H1 (cell line): ENCODE results near the gene LRRK1. TPM values are rescaled to one million over a fixed set of nuclear protein-coding genes. Genes with fewer than 3 reads are reported as not detected.
A peak's percentile ranks its signal among the peaks of the same experiment; 100 is the strongest.

Experiments
- CTCF ChIA-PET: fragments of 300-600 bp; sonication (Branson Sonifier 250); formaldehyde crosslinking; loops from one replicate; lab custom pipeline; 2021; ENCODE audit not compliant: partially characterized antibody; lab: Charles Lee
- POLR2A ChIA-PET: fragments of 300-600 bp; sonication (Branson Sonifier 250); formaldehyde crosslinking; loops from one replicate; lab custom pipeline; 2021; ENCODE audit warnings: inconsistent platforms; ENCODE audit not compliant: partially characterized antibody; lab: Charles Lee
- DNase-seq, 2 experiments: peaks; one replicate each; pipeline versions ENCODE4 v3.0.0 to v3.0.0-alpha.2; 2010 to 2022; ENCODE audit warnings: low spot score in 2 of 2, low read depth in 1 of 2, mixed read lengths in 1 of 2
- FAIRE-seq: peaks from 2 replicates; lab custom pipeline; 2011; peaks lifted over from hg19 to GRCh38; lab: Jason Lieb, UNC
- H2AFZ ChIP-seq: 2 replicates; pipeline ENCODE4 v1.8.1; 2012; ENCODE audit warnings: low read length, inconsistent platforms
- H2AK5ac ChIP-seq: 2 replicates; pipeline ENCODE4 v1.6.1; 2013; ENCODE audit warnings: low read depth, low read length
- H2BK120ac ChIP-seq: replicated peaks from 2 replicates; pipeline ENCODE3; 2013; ENCODE audit warnings: low read depth, low read length, inconsistent platforms
- H2BK12ac ChIP-seq: 2 replicates; pipeline ENCODE4 v1.6.1; 2013; ENCODE audit warnings: low read depth, low read length
- H2BK15ac ChIP-seq: 2 replicates; pipeline ENCODE4 v1.6.1; 2013; ENCODE audit warnings: low read length
- H2BK20ac ChIP-seq: 2 replicates; pipeline ENCODE4 v1.6.1; 2013; ENCODE audit warnings: low read length
- H2BK5ac ChIP-seq: 2 replicates; pipeline ENCODE4 v1.6.1; 2013; ENCODE audit warnings: low read depth, low read length
- H3K14ac ChIP-seq: 2 replicates; pipeline ENCODE4 v1.6.1; 2013; ENCODE audit warnings: inconsistent platforms; ENCODE audit not compliant: insufficient read length
- H3K18ac ChIP-seq: 2 replicates; pipeline ENCODE4 v1.6.1; 2013; ENCODE audit warnings: low read length; ENCODE audit errors: extremely low read depth
- H3K23ac ChIP-seq: 2 replicates; pipeline ENCODE4 v1.6.1; 2013; ENCODE audit warnings: inconsistent platforms; ENCODE audit not compliant: insufficient read length
- H3K23me2 ChIP-seq: 2 replicates; pipeline ENCODE4 v1.6.1; 2013; ENCODE audit warnings: low read depth, low read length
- H3K27ac ChIP-seq: 2 replicates; pipeline ENCODE4 v1.6.1; 2011; ENCODE audit warnings: low read depth, low read length, inconsistent platforms
- H3K27me3 ChIP-seq, 4 experiments: replicated peaks in 1 of 4; 1 replicate in 1 of 4; 2 replicates in 3 of 4; pipeline versions ENCODE4 v1.6.1 to v1.8.1; 2011 to 2013; ENCODE audit warnings: low read length in 3 of 4, mild to moderate bottlenecking in 3 of 4, inconsistent platforms in 2 of 4, mixed read lengths in 2 of 4, moderate library complexity in 1 of 4; ENCODE audit not compliant: control insufficient read depth in 3 of 4, insufficient read depth in 3 of 4; ENCODE audit errors: extremely low read depth in 1 of 4
- H3K36me3 ChIP-seq, 4 experiments: 2 replicates each; pipeline versions ENCODE4 v1.6.1 to v1.8.1; 2011 to 2013; ENCODE audit warnings: mild to moderate bottlenecking in 4 of 4, low read length in 3 of 4, moderate library complexity in 2 of 4, control low read depth in 1 of 4, inconsistent platforms in 1 of 4; ENCODE audit not compliant: insufficient read depth in 4 of 4, control insufficient read depth in 2 of 4
- H3K4ac ChIP-seq: replicated peaks from 2 replicates; pipeline ENCODE3; 2013; ENCODE audit warnings: low read length, low read depth, mixed read lengths, inconsistent platforms; ENCODE audit not compliant: insufficient read length
- H3K4me1 ChIP-seq, 4 experiments: replicated peaks in 1 of 4; 1 replicate in 1 of 4; 2 replicates in 3 of 4; pipeline versions ENCODE4 v1.6.1 to v1.8.1; 2011 to 2013; ENCODE audit warnings: low read length in 3 of 4, inconsistent platforms in 2 of 4, mixed read lengths in 1 of 4; ENCODE audit not compliant: insufficient read depth in 4 of 4, control insufficient read depth in 3 of 4
- H3K4me2 ChIP-seq, 2 experiments: 2 replicates each; pipeline versions ENCODE4 v1.6.1 to v1.8.1; 2011 to 2013; ENCODE audit warnings: low read depth in 2 of 2, low read length in 2 of 2, control low read depth in 1 of 2, inconsistent platforms in 1 of 2, mild to moderate bottlenecking in 1 of 2; ENCODE audit not compliant: insufficient read depth in 1 of 2
- H3K4me3 ChIP-seq, 4 experiments: fragments of 200-600, 300-600 bp in 1 of 4; sonication (generic), shearing (Covaris generic), sonication (Bioruptor Twin) in 1 of 4; 2 replicates each; pipeline versions ENCODE4 v1.5.1 to v1.8.1; 2011 to 2016; ENCODE audit warnings: low read length in 4 of 4, low read depth in 3 of 4, control low read depth in 2 of 4, inconsistent platforms in 2 of 4, mild to moderate bottlenecking in 2 of 4, mixed read lengths in 1 of 4, moderate library complexity in 1 of 4; ENCODE audit not compliant: insufficient read depth in 2 of 4; ENCODE audit errors: extremely low read depth in 1 of 4
- H3K56ac ChIP-seq: replicated peaks from 2 replicates; pipeline ENCODE3; 2013; ENCODE audit warnings: low read depth, mild to moderate bottlenecking, mixed read lengths, low read length, inconsistent platforms; ENCODE audit not compliant: insufficient read length
- H3K79me1 ChIP-seq: 2 replicates; pipeline ENCODE4 v1.6.1; 2013; ENCODE audit warnings: low read depth, low read length, control low read depth
- H3K79me2 ChIP-seq, 2 experiments: 2 replicates each; pipeline versions ENCODE4 v1.6.1 to v1.8.1; 2012 to 2013; ENCODE audit warnings: low read length in 2 of 2, mild to moderate bottlenecking in 2 of 2, inconsistent platforms in 1 of 2; ENCODE audit not compliant: insufficient read depth in 2 of 2, control insufficient read depth in 1 of 2
- H3K9ac ChIP-seq, 4 experiments: replicated peaks in 1 of 4; 1 replicate in 1 of 4; 2 replicates in 3 of 4; pipeline versions ENCODE4 v1.6.1 to v1.8.1; 2011 to 2013; ENCODE audit warnings: low read depth in 3 of 4, low read length in 3 of 4, control low read depth in 2 of 4, mild to moderate bottlenecking in 2 of 4, moderate library complexity in 2 of 4, inconsistent platforms in 1 of 4; ENCODE audit errors: extremely low read depth in 1 of 4
- H3K9me3 ChIP-seq, 2 experiments: 2 replicates each; pipeline versions ENCODE4 v1.6.1 to v1.8.1; 2012 to 2013; ENCODE audit warnings: mild to moderate bottlenecking in 2 of 2, moderate library complexity in 2 of 2, control low read depth in 1 of 2, inconsistent platforms in 1 of 2, low read depth in 1 of 2, low read length in 1 of 2, mixed read lengths in 1 of 2; ENCODE audit not compliant: insufficient read depth in 2 of 2
- H4K20me1 ChIP-seq, 2 experiments: replicated peaks in 1 of 2; 2 replicates each; pipeline versions ENCODE3 to v1.8.1; 2011 to 2013; ENCODE audit warnings: inconsistent platforms in 2 of 2, low read length in 2 of 2, mild to moderate bottlenecking in 1 of 2; ENCODE audit not compliant: insufficient read depth in 2 of 2, control insufficient read depth in 1 of 2
- H4K5ac ChIP-seq: 2 replicates; pipeline ENCODE4 v1.6.1; 2013; ENCODE audit warnings: low read length, low read depth, mixed read lengths, inconsistent platforms; ENCODE audit not compliant: insufficient read length
- H4K8ac ChIP-seq: 2 replicates; pipeline ENCODE4 v1.8.0; 2013; ENCODE audit warnings: mild to moderate bottlenecking, moderate library complexity, low read length, inconsistent platforms; ENCODE audit not compliant: insufficient read depth; ENCODE audit errors: extremely low read depth
- H4K91ac ChIP-seq: replicated peaks from 2 replicates; pipeline ENCODE3; 2013; ENCODE audit warnings: low read length, mixed read lengths, inconsistent platforms; ENCODE audit not compliant: insufficient read length
- JUN ChIP-seq: IDR thresholded peaks from 2 replicates; pipeline ENCODE4 v1.6.1; 2011; ENCODE audit warnings: low read depth, mild to moderate bottlenecking, improper control_type of control experiment, low read length
- POLR2A ChIP-seq, 2 experiments: IDR thresholded peaks; 1 replicate in 1 of 2; 2 replicates in 1 of 2; pipeline ENCODE4 v1.6.1; 2011; ENCODE audit warnings: low read depth in 2 of 2, low read length in 2 of 2, mild to moderate bottlenecking in 2 of 2; ENCODE audit errors: control extremely low read depth in 1 of 2
- RXRA ChIP-seq: IDR thresholded peaks from 2 replicates; pipeline ENCODE4 v1.6.1; 2011; ENCODE audit warnings: low read depth, mild to moderate bottlenecking, low read length, moderate library complexity; ENCODE audit not compliant: insufficient read depth
- TAF7 ChIP-seq: optimal IDR thresholded peaks from 2 replicates; pipeline ENCODE3; 2011; ENCODE audit warnings: low read depth, mild to moderate bottlenecking, inconsistent platforms, low read length, moderate library complexity, borderline replicate concordance
- WGBS, 2 experiments: shearing (Covaris generic) in 1 of 2; methylation state at CpG; one replicate each; pipeline versions ENCODE4 v1.1.6 to v1.1.7; 2013 to 2015; ENCODE audit warnings: low lambda C conversion rate in 2 of 2, mixed read lengths in 2 of 2, inconsistent platforms in 1 of 2, low coverage in 1 of 2, missing lambda C conversion rate in 1 of 2; ENCODE audit not compliant: insufficient replicate concordance in 2 of 2, insufficient coverage in 1 of 2, insufficient read length in 1 of 2; ENCODE audit errors: extremely low coverage in 1 of 2, missing lambda C conversion rate in 1 of 2; 5-methylcytosine and 5-hydroxymethylcytosine counted together
- polyA plus RNA-seq, 7 experiments: library from polyadenylated mRNA; depleted of rRNA in 3 of 7; stranded (reverse) in 5 of 7; unstranded in 2 of 7; fragments of >200 nt in 5 of 7; fragments of 200-250 nt in 2 of 7; gene quantifications; 1 replicate in 5 of 7; 2 replicates in 1 of 7; 4 replicates in 1 of 7; pipeline versions ENCODE4 v1.2.1 to v1.2.3, GENCODE V29; 2011 to 2013; ENCODE audit warnings: missing spikeins in 2 of 7, mixed read lengths in 2 of 7
- total RNA-seq: library from RNA; stranded (reverse); fragmentation: NEBNext Ultra II Directional; extraction: Animal tissue kit (Norgen Biotek cat#: 25700); gene quantifications from 2 replicates; pipeline ENCODE4 v1.2.1, GENCODE V29; 2021
- TF ChIP-seq, protein P1 (sequence below): IDR thresholded peaks from 2 replicates; pipeline ENCODE4 v1.6.1; 2011; ENCODE audit warnings: low read length, improper control_type of control experiment

LRRK1 gene
- total and polyA plus RNA-seq, 2 of the 8 experiments (the other 6 are each of a cell fraction or from before 2014, with no cell fraction given), result 1.2 to 3.6 TPM

DNA sequence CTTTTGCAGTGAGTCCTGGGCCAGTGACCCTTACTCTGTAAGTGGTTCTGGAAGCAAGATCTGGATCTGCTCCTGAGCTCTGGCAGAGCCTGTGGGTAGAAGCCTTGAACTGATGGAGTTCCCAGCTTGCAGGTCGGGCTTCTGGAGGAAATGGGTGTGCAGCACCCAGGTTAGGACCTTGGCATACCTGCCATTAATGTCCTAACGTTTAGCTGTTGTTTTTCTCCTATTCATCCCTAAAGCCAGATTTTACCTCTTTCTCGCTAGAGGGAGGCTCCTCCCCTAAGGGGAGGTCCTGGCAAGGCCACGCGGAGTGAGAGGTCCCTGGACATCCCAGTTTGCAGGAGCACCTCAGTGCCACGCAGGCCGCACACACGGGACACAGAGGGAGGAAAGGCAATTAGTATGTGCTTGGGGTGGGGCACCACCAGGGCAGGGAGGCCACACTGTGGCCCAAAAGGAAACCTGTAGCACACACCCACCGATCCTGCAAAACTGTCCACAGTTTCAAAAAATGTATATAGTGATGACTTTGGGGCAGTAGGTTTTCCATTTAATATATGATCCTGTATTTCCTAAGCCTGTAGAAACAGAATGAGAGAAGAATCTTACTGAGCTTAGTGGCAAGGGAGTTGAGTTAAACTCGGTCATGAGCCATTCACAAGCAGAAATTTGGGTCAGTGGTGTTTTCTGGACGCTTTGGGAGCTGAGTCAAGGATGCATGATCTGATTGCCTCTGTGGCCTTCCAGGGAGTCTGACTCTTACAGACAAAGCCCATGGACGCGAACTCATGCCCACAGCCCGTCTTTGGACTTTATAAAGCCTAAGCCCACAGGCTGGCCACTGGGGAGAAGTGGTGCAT, 148.7 kb downstream of the LRRK1 start:
- TF ChIP-seq POLR2A (IDR thresholded peaks at IDR 0.05; ENCODE audit: control extremely low read depth in 1 of 2, low read depth in 2 of 2, low read length in 2 of 2) (peak in 1 of 2 experiments; percentile 44; a peak in 2 of 3 replicates), TAF7 (no peak), JUN (no peak), RXRA (no peak)
- TF ChIP-seq, protein P1, sequence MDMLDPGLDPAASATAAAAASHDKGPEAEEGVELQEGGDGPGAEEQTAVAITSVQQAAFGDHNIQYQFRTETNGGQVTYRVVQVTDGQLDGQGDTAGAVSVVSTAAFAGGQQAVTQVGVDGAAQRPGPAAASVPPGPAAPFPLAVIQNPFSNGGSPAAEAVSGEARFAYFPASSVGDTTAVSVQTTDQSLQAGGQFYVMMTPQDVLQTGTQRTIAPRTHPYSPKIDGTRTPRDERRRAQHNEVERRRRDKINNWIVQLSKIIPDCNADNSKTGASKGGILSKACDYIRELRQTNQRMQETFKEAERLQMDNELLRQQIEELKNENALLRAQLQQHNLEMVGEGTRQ, result no peak
- Histone ChIP-seq H3K79me2 (no peaks in the 10 kb centered on the region), H2AK5ac (peak overlapping the region; percentile 99), H3K27ac (peak overlapping the region; percentile 92), H3K36me3 (no peaks in the 10 kb centered on the region), H2BK20ac (peak overlapping the region; percentile 98), H4K8ac (peak overlapping the region; percentile 76), H3K14ac (no peak overlapping the region), H3K27me3 (no peaks in the 10 kb centered on the region), H3K4ac (peak overlapping the region; percentile 99), H3K23ac (peak overlapping the region; percentile 3), H2BK15ac (peak overlapping the region; percentile 22), H2BK120ac (peak overlapping the region; percentile 100), H3K56ac (peak overlapping the region; percentile 94), H4K5ac (peak overlapping the region; percentile 64), H3K9me3 (peaks cover 0 to 3% of the 10 kb centered on the region in 2 experiments; a peak in 1 of 4 replicates), H3K9ac (peak overlapping the region in 3 of 4 experiments; percentile 35 to 57 (median 43); a peak in 6 of 7 replicates), H3K23me2 (no peaks in the 10 kb centered on the region; the same call in 1 of the 2 replicates), H2BK12ac (peak overlapping the region; percentile 99), H3K79me1 (no peaks in the 10 kb centered on the region), H3K4me2 (peak overlapping the region; percentile 65 to 69), H3K4me3 (peak overlapping the region in 3 of 4 experiments; percentile 26 to 44 (median 34); a peak in 3 of 8 replicates), H3K4me1 (peaks cover 25 to 54% (median 39%) of the 10 kb centered on the region in 4 experiments), H2AFZ (no peak overlapping the region), H4K91ac (peak overlapping the region; percentile 99), H3K18ac (peak overlapping the region; percentile 97), H2BK5ac (peak overlapping the region; percentile 100), H4K20me1 (no peaks in the 10 kb centered on the region)
- 69% methylated on average over 14 of the region's 14 CpGs; no CpG with 5 or more reads in 1 of the 2 experiments for WGBS, 2 experiments
- ChIA-PET CTCF (interaction anchor here (0.6 to 6.0 kb wide), 33 partner anchors 11 to 550 kb away, joined by 3 to 39 read pairs (median 4); no protein-coding TSS in a partner anchor), POLR2A (interaction anchor here (1.4 to 4.7 kb wide), 11 partner anchors 9 to 184 kb away, joined by 3 to 14 read pairs (median 7); partner anchors contain the start of gene CHSY1)
- DNase-seq, result no peak
- peak; percentile 70 for FAIRE-seq
